Activated naive CD4-positive, alpha-beta T cell (primary cell): ENCODE results near the gene MED22.

Source experiments
- DNase-seq, 4 experiments: peaks; one replicate each; lab custom pipeline; 2025; lab: John Stamatoyannopoulos, UW

MED22 gene

DNA sequence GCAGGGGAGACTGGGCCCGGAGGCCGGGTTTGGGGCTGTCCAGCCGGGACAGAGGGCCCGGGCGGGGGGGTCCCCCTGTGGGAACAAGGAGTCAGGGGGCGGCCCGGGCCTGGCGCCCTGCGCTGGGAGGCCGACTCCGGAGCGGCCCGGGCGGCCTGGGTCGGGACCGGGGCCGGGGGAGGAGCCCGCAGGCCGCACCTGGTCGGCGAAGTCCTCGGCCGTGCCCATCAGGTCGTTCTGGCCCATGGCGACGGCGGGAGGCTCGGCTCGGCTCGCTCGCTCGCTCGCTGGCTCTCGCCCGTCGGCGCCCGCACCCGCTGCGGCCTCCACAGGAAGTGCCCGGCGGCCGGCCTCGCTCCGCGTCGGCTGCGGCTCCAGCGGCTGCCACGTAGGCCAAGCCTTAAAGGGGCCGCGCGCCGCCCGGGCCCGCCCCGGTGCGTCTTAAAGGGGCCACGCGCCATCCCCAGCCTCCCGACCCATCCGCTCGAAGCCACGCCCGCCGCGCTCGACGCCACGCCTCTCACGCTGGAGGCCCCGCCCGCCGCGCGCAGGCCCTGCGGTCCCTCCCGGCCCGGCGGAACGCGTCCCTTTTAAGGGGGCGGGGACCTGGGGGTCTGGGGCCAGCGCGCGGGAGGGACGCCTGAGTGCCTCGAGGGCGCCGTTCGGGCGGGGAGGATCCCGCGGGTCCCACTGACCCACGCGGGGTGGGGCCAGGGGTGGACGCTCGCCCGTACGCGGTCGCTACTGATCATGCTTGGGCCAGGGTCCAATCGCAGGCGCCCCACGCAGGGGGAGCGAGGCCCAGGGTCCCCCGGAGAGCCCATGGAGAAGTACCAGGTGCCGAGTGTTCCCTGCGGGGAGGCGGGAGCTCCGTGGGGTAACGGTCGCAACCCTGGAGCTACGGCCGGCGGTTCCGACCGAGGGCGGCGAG, 28.1 kb upstream of the MED22 start, which contains the start of the genes STKLD1 and SURF4:
STKLD1 (plus strand) TSS at position 643 of the 931 bp plus-strand sequence; CDS start at position 751, 108 bp downstream.
SURF4 (minus strand) TSS at position 337 of the 931 bp plus-strand sequence; CDS start at position 246, 91 bp downstream.
- DNase-seq, result peak; percentile 83 to 93 (median 88)

DNA sequence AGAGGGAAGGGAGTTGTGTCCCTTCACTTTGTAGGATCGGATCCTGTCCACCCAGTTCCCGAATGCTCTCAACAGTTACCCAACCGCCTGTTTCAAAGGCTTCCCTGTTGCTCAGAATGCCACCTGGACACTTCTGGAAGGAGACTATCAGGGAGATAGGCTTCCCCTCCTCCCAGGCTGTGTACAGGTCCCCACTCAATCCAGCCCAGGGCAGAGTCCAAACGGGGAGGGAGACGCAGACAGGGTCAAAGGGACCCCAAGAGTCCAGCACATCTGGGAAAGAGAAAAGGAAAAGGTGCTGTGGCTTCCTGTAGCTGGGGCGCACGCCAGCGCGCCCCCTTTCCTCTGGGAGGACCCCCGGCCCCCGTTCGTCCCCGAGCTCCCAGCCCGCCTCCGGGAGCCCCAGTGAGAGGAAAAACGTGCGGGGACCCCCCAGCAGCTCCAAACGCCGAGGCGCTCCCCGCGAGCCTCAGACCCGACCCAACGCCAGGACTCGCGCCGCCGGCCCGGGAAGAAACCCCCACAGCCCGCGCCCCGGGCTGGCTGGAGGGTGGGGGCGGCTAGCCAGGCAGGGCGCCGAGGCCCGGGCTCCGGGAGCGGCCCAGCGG, 27.3 kb upstream of the MED22 start:
- DNase-seq, result no peak

GRCh38 chr9:133374612-133375115, 26.7 kb upstream of the MED22 start:
- DNase-seq, result no peak

GRCh38 chr9:133372144-133372543, 24.2 kb upstream of the MED22 start:
- no peak for DNase-seq

DNA sequence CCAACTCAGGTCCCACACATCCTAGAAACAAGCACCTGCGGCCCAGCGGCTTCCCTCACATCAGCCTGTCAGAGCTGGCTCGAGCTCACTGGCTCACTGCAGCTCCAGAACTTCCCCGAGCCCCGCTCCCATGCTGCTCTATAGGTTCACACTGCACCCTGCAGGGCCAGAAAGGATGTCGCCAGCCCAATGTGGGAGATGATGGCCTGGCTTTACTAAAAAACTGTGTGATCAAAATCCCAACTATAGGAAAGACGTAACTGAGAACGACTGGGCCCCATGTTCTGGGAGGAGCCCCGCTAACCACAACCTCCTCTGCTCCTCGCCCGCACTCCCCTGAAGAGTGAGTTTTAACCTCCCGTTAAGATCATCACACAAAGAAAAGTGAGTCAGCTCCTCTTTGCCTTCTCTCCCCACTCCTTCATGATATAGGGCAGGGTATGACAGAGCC, 23.4 kb upstream of the MED22 start:
- DNase-seq, result peak in 3 of 4 experiments; percentile 45 to 63 (median 48)

DNA sequence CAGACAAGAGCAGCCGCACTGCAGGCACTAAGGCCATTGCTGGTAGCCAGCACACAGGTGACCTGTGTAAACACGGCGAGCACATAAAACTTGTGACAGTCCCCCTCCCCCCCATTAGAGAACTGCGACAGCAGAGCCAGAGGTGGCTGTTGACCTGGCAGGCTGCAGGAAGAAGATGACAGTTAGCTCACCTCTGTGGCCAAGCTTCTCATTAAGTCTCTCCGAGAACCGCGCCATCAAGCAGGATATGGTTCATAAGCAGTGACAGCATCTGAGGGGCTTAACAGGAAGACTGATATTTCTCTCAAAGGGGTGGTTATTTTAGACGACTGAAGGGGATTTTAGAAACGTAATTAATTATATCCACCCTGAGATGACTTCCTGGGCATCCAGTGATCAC, 22.8 kb upstream of the MED22 start:
- no peak for DNase-seq

- DNase-seq, result no peak
Measured at GRCh38 chr9:133369933-133370332, 22.0 kb upstream of the MED22 start.

GRCh38 chr9:133369422-133369821, 21.5 kb upstream of the MED22 start:
- no peak for DNase-seq

DNA sequence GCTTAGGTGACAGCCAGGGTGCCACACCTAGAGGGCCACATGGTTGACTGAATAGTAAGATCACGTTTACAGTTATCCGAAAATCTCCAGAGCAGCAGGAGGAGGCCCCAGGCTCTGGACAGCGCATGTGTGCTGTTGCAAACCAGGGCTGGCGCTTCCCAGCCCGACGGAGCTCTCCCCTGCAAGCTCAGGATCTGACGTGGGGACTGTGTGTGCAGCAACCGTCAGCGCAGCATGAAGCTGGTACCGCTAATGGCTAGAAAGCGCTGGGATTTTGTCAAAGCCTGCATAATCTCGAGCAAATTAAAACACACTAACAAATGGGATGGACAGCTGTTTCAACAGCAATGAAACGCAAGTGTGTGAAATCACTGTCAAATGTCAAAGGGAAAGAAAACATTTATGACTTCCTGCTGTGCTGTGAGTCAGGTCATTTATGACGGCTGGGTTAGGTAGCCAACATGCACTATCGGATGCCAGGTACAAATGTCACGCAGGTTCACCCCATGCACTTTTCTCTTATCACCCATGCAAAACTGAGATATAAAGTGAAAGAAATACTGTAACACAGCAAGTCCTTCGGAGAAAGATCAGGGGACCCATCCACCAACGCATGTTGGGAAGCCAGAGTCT, 20.4 kb upstream of the MED22 start:
- no peak for DNase-seq

DNA sequence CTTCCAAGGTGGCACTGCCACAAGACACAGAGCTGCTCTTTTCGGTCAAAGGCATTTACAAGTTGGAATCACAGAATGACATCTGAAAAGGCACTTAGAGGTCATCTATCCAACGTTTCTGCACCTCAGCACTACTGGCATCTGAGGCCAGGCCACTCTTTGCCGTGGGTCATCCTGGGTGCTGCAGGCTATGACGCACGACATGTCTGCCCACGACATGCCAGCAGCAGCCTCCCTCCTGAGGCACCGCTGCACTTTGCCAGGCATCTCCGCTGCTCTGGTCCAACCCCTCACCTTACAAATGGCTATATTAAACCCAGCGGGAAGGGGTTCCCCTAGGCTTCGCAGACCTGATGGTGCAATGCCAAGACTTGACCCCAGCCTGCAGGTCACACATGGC, 19.8 kb upstream of the MED22 start:
- no peak for DNase-seq

DNA sequence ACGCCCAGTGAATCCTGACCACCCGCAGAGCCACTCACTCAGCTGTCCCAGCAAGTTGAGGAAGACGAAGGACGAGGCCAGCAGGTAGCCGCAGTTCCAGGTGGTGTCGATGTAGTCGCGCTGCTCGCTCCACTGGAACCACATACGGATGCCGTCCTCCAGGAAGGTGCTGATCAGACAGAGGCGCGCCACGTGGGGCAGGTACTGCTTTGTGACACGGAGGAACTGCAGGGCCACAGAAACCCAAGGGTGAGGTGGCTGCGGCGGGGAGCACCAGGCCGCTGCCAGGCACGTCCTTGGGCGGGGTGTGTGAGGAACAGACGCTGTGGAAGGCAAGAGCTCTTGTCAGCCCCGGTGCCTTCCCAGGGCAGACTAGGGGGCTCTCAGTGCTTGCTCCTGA, 19.3 kb upstream of the MED22 start:
- DNase-seq, result no peak

DNA sequence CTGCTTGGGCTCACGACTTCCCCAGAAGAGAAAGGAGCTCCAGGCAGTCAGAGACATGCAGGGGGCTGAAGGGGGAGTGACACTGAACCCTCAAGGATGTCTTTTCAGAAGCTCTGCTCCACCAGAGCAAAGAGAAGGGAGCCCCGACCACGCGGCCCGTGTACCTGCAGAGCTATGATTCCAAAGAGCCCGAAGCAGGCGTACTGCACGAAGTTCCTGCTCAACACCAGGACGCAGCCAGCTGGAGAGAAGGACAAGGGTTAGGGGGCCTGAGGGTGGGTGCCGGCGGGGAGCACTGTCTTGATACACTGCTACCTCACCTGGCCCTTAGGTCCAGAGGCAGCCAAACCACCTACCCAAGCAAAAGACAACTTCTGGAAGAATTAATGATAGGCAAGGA, 18.5 kb upstream of the MED22 start:
- DNase-seq, result no peak

DNA sequence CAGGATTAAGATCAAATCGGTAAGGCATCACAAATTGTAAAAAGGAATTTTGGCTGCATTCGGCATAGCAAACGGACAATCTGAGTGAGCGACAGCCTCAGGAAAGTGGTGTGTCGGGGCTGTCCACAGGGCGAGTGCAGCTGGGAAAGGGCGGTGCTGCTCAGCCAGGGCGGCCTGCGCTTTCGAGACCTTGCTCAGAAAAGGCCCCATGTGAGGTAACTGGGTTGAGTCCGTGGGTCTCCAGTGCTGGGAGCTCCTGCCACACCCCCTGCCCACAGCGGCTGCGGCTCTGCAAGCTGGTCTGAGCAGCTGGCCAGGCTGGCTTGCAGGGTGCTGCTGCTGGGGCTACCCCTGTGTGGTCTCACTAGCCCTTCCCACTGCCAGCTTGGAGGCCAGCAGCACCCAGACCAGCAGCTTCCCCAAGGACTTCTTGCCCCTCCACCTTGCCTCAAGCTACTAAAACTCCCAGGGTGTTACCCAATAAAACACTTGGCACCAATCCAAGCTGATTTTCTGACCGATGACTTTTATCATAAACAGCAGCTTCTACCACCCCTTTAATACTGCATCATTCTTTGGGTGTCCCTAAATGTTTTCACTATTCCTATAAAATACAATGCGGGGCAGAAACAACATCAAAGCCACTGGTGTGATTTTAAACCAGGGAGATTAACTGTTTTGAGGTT, 14.6 kb upstream of the MED22 start:
- no peak for DNase-seq

- DNase-seq, result no peak
Measured at GRCh38 chr9:133361507-133362092, 13.7 kb upstream of the MED22 start.

DNA sequence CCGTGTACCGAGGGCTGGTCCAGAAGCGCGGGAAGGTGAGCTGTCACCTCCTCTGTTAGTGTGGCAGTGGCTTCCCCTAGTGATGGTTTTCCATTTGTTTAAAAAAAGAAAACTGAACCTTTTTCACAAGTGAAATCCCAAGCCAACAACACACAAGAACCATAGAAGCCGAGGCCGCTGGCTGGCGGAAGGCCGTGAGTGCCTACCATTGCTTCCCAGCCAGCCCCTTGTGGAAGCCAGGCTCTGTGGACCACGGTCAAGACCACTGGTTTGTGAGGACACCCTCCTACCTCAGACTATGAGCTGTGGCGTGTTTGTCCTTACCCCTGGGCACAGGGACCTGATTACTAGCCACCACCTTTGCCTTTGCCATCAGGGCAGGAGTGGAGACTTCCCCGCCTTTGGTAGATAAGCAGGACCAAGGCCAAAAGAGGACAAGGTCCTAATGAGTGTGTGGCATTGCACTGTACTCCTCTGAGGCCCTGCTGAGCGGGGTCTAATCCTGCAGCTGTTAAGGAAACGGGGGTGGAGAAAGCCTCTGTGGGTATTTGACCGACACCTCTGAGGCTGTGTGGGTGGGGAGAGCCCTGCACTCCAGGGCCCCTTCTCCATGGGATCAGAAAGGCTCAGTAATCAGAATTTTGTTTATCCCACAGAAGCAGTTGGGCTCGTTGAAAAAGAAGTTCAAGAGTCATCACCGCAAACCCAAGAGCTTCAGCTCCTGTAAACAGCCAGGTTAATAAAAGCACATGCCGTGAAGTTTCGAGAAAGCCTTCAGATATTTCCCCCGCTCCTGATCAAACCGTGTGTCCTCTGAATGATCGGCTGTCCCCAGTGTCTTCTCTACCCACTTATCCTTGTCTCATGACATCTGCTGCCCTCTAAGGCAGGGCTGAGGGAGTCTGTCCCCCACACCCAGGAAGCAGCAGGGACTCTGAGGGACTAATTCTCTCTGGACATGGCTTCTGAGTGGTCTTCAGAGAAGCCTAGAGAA, 12.8 kb upstream of the MED22 start:
- DNase-seq, result no peak

DNA sequence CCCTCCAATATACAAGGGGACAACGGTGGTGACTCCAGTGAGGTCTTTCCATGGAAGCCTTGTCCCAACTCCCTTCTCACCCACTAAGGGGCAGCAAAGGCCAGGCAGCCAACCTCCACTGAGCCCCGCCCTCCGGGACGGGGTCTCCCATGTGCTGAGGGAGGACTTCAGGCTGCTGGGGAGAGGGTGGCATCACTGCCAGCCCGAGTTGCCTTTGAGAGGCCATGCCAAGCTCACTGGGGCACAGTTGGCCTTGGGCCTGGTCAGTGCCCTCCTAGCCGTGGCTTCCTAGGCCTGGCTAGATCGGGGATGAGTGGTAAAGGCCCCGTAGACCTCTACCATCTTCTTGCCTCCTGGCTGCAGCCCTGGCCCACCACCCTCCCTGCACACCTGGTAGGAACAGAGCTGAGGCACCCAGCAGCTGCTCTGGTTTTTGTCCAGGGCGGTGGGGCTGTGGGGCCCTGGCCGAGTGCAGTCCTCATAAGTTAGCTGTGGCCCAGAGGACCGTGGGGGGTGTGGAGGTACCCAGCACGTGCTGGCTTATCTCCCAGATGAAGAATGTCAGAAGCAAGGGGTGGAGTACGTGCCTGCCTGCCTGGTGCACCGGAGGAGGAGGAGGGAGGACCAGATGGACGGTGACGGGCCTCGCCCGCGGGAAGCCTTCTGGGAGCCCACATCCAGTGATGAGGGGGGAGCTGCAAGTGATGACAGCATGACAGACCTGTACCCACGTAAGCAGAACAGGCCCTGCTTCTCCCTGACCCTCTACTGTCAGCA, 11.7 kb upstream of the MED22 start:
- DNase-seq, result peak in 1 of 4 experiments; percentile 16

DNA sequence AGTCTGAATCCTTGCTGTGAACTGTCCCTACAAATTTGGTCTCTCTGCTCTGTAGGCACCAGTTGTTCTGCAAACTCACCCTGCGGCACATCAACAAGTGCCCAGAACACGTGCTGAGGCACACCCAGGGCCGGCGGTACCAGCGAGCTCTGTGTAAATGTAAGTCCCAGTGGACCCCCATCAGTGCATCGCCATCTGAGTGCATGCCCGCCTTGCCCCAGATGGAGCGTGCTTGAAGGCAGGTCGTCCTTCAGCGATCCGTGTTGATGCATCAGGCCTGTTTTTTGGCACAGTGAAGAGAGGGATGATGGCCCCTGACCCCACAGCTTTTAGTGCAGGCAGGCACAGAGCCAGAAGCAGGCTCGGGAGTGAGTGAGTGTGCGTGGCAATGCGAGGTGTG, 9.7 kb upstream of the MED22 start:
- no peak for DNase-seq

GRCh38 chr9:133356391-133357091, 8.6 kb upstream of the MED22 start, which contains the start of the genes SURF1 and SURF2:
SURF1 (minus strand) TSS chr9:133356487; CDS start chr9:133356453, 34 bp downstream.
SURF2 (plus strand) TSS chr9:133356550; CDS start chr9:133356593, 43 bp downstream.
- peak; percentile 62 to 93 (median 72) for DNase-seq
